Karpas-422 (cell line): ENCODE measurements around the gene IQGAP3. TPM values are rescaled to one million over a fixed set of nuclear protein-coding genes. Genes with fewer than 3 reads are reported as not detected.

Experiments
- DNase-seq: peaks from one replicate; pipeline ENCODE4 v3.0.0-alpha.2; 2015
- H2AFZ ChIP-seq: fragments of 200-600 bp; sonication (generic); 2 replicates; pipeline ENCODE4 v1.6.1; 2014; ENCODE audit warnings: antibody characterized with exemption, low read length, mixed read lengths
- H3K27ac ChIP-seq: fragments of 200-600 bp; sonication (generic); 2 replicates; pipeline ENCODE4 v1.5.1; 2014; ENCODE audit warnings: mild to moderate bottlenecking, low read length, moderate library complexity
- H3K27me3 ChIP-seq: fragments of 200-600 bp; sonication (generic); 2 replicates; pipeline ENCODE4 v1.6.1; 2014; ENCODE audit warnings: low read length, mixed read lengths
- H3K36me3 ChIP-seq: fragments of 200-600 bp; sonication (generic); 2 replicates; pipeline ENCODE4 v1.6.1; 2014; ENCODE audit warnings: low read length, mixed read lengths; ENCODE audit not compliant: insufficient read depth
- H3K4me1 ChIP-seq: fragments of 200-600 bp; sonication (generic); 2 replicates; pipeline ENCODE4 v1.6.1; 2014; ENCODE audit warnings: mild to moderate bottlenecking, low read length, mixed read lengths
- H3K4me2 ChIP-seq: fragments of 200-600 bp; sonication (generic); 2 replicates; pipeline ENCODE4 v1.6.1; 2014; ENCODE audit warnings: low read length, low read depth, mild to moderate bottlenecking; ENCODE audit not compliant: poor library complexity, severe bottlenecking
- H3K4me3 ChIP-seq: fragments of 200-600 bp; sonication (generic); 2 replicates; pipeline ENCODE4 v1.5.1; 2014; ENCODE audit warnings: mild to moderate bottlenecking, antibody characterized with exemption, low read length, mixed read lengths
- H3K79me2 ChIP-seq: fragments of 200-600 bp; sonication (generic); 2 replicates; pipeline ENCODE4 v1.6.1; 2014; ENCODE audit warnings: mild to moderate bottlenecking, low read length, mixed read lengths
- H3K9ac ChIP-seq: fragments of 200-600 bp; sonication (generic); 2 replicates; pipeline ENCODE4 v1.6.0; 2014; ENCODE audit warnings: low read length
- H3K9me2 ChIP-seq: fragments of 200-600 bp; sonication (generic), shearing (Covaris generic); replicated peaks from 2 replicates; pipeline ENCODE4 v1.6.0; 2014; ENCODE audit warnings: mild to moderate bottlenecking, low read length, moderate library complexity; ENCODE audit not compliant: insufficient read depth
- H3K9me3 ChIP-seq: fragments of 300-700, 200-600 bp; sonication (generic); 2 replicates; pipeline ENCODE4 v1.6.1; 2014; ENCODE audit warnings: low read length, mixed read lengths
- H4K20me1 ChIP-seq: fragments of 200-600 bp; sonication (generic); 2 replicates; pipeline ENCODE4 v1.6.1; 2014; ENCODE audit warnings: mild to moderate bottlenecking, antibody characterized with exemption, low read length, low read depth; ENCODE audit not compliant: insufficient read depth
- total RNA-seq: library from RNA; depleted of rRNA; stranded (reverse); fragments of >200 nt; shearing (Covaris generic); gene quantifications from 2 replicates; pipeline ENCODE4 v1.2.3, GENCODE V29; 2014; ENCODE audit warnings: low replicate concordance

The IQGAP3 gene
- total RNA-seq, 1 experiment from 2014 or later, result 0.75 TPM

DNA sequence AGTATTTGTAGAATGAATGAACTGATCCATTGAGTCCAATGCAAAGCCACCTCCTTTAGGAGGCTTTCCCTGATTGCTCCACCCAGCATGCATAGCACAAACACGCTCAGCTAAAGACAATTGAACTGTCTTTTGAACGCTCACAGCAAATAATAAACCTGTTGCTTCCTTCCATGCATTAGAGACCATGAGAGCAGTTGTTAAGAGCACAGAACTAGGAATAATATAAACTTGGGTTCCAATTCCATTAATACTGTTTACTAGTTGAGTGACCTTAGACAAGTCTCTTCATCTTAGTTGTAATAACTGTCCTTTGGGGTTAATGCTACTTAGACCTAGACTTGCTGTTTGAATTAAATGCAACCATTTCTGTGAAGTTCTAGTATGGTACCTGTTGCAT, 65.9 kb downstream of the IQGAP3 start:
- H3K4me1 ChIP-seq, result peaks cover 56% of the 10 kb centered on the region
- H3K4me3 ChIP-seq, result no peak overlapping the region
- no peak overlapping the region for H3K9ac ChIP-seq
- H3K27me3 ChIP-seq, result no peaks in the 10 kb centered on the region
- H3K4me2 ChIP-seq, result no peak overlapping the region
- no peaks in the 10 kb centered on the region for H3K9me3 ChIP-seq
- H3K79me2 ChIP-seq, result no peaks in the 10 kb centered on the region
- no peak overlapping the region for H2AFZ ChIP-seq
- no peaks in the 10 kb centered on the region for H3K36me3 ChIP-seq
- DNase-seq, result peak; percentile 40
- no peaks in the 10 kb centered on the region for H3K9me2 ChIP-seq
- H4K20me1 ChIP-seq, result no peaks in the 10 kb centered on the region
- no peak overlapping the region for H3K27ac ChIP-seq

DNA sequence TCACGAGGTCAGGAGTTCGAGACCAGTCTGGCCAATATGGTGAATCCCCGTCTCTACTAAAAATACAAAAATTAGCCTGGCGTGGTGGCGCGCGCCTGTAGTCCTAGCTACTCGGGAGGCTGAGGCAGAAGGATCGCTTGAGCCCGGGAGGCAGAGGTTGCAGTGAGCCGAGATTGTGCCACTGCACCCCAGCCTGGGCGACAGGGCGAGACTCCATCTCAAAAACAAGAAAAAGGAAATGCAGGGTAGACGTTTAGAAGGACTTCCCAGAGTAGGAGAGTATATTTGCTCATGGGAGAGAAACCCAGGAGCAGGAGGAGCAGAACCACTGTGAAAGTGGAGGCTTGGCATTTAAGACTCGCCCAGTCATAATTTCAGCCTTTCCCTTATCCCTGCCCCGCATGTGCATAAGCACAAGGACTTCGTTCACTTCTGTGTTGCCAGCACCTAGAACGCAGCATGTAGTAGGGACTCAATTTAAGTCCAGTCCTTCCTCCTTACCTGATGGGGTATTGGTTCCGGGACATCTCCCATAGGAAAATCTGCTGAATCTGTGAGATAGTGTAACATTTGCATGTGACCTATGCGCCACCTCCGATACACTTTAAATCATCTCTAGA, 66.6 kb downstream of the IQGAP3 start:
- H3K4me2 ChIP-seq, result peak overlapping the region; percentile 90
- no peaks in the 10 kb centered on the region for H4K20me1 ChIP-seq
- peaks cover 62% of the 10 kb centered on the region for H3K4me1 ChIP-seq
- H3K9ac ChIP-seq, result 0 out of 2 replicates have a peak overlapping the region, but pooled peaks have one; percentile 49
- H3K27me3 ChIP-seq, result no peaks in the 10 kb centered on the region
- no peak overlapping the region; the same call in 1 of the 2 replicates for H3K4me3 ChIP-seq
- H3K9me3 ChIP-seq, result no peaks in the 10 kb centered on the region
- H3K79me2 ChIP-seq, result no peaks in the 10 kb centered on the region
- H3K36me3 ChIP-seq, result no peaks in the 10 kb centered on the region
- no peak for DNase-seq
- H2AFZ ChIP-seq, result no peak overlapping the region
- H3K9me2 ChIP-seq, result no peaks in the 10 kb centered on the region
- H3K27ac ChIP-seq, result peak overlapping the region; percentile 99

- no peaks in the 10 kb centered on the region for H3K9me2 ChIP-seq
- H3K9ac ChIP-seq, result peak overlapping the region; percentile 85
- H3K4me1 ChIP-seq, result peaks cover 62% of the 10 kb centered on the region
- peak overlapping the region; percentile 99 for H3K27ac ChIP-seq
- H3K4me2 ChIP-seq, result peak overlapping the region; percentile 90
- H3K9me3 ChIP-seq, result no peaks in the 10 kb centered on the region
- no peak overlapping the region for H2AFZ ChIP-seq
- no peaks in the 10 kb centered on the region for H4K20me1 ChIP-seq
- no peaks in the 10 kb centered on the region for H3K36me3 ChIP-seq
- DNase-seq, result peak; percentile 99
- peaks cover 5% of the 10 kb centered on the region for H3K79me2 ChIP-seq
- peak overlapping the region; percentile 70 for H3K4me3 ChIP-seq
- no peaks in the 10 kb centered on the region for H3K27me3 ChIP-seq
Measured at GRCh38 chr1:156504821-156505678, 67.3 kb downstream of the IQGAP3 start.

GRCh38 chr1:156504438-156504813, 67.9 kb downstream of the IQGAP3 start:
- Histone ChIP-seq H3K79me2 (peaks cover 11% of the 10 kb centered on the region), H3K27me3 (no peaks in the 10 kb centered on the region), H4K20me1 (no peaks in the 10 kb centered on the region), H3K9me3 (no peaks in the 10 kb centered on the region), H3K9ac (peak overlapping the region; percentile 85), H3K4me3 (peak overlapping the region; percentile 70), H3K4me2 (peak overlapping the region; percentile 90), H3K36me3 (no peaks in the 10 kb centered on the region), H3K27ac (peak overlapping the region; percentile 99), H3K4me1 (peaks cover 62% of the 10 kb centered on the region), H2AFZ (no peak overlapping the region), H3K9me2 (no peaks in the 10 kb centered on the region)
- DNase-seq, result peak; percentile 79

GRCh38 chr1:156503698-156504437, 68.5 kb downstream of the IQGAP3 start:
- Histone ChIP-seq H3K9me3 (no peaks in the 10 kb centered on the region), H3K79me2 (peaks cover 17% of the 10 kb centered on the region), H3K4me2 (peak overlapping the region; percentile 90), H3K4me3 (peak overlapping the region; percentile 70), H3K4me1 (peaks cover 66% of the 10 kb centered on the region), H3K27me3 (no peaks in the 10 kb centered on the region), H3K36me3 (no peaks in the 10 kb centered on the region), H4K20me1 (peaks cover 4% of the 10 kb centered on the region; the same call in 1 of the 2 replicates), H3K27ac (peak overlapping the region; percentile 99), H3K9me2 (no peaks in the 10 kb centered on the region), H3K9ac (peak overlapping the region; percentile 85), H2AFZ (peak overlapping the region; percentile 58; the same call in 1 of the 2 replicates)
- peak; percentile 62 for DNase-seq

- Histone ChIP-seq H3K36me3 (no peaks in the 10 kb centered on the region), H3K4me2 (peak overlapping the region; percentile 90), H3K4me3 (no peak overlapping the region), H3K27ac (peak overlapping the region; percentile 99), H3K27me3 (no peaks in the 10 kb centered on the region), H3K9me2 (no peaks in the 10 kb centered on the region), H3K4me1 (peaks cover 69% of the 10 kb centered on the region), H3K9ac (peak overlapping the region; percentile 31; the same call in 1 of the 2 replicates), H4K20me1 (peaks cover 5% of the 10 kb centered on the region; the same call in 1 of the 2 replicates), H3K79me2 (peaks cover 24% of the 10 kb centered on the region), H3K9me3 (no peaks in the 10 kb centered on the region), H2AFZ (peak overlapping the region; percentile 32; the same call in 1 of the 2 replicates)
- DNase-seq, result peak; percentile 44
Measured at GRCh38 chr1:156502894-156503697, 69.3 kb downstream of the IQGAP3 start.

GRCh38 chr1:156502391-156502893, 69.9 kb downstream of the IQGAP3 start:
- peaks cover 8% of the 10 kb centered on the region; the same call in 1 of the 2 replicates for H4K20me1 ChIP-seq
- peaks cover 69% of the 10 kb centered on the region for H3K4me1 ChIP-seq
- no peaks in the 10 kb centered on the region for H3K27me3 ChIP-seq
- no peak overlapping the region for H3K9ac ChIP-seq
- peaks cover 31% of the 10 kb centered on the region for H3K79me2 ChIP-seq
- H3K27ac ChIP-seq, result peak overlapping the region; percentile 99
- DNase-seq, result peak; percentile 56
- H3K9me2 ChIP-seq, result no peaks in the 10 kb centered on the region
- H3K4me2 ChIP-seq, result no peak overlapping the region
- H3K36me3 ChIP-seq, result no peaks in the 10 kb centered on the region
- H3K9me3 ChIP-seq, result no peaks in the 10 kb centered on the region
- H2AFZ ChIP-seq, result no peak overlapping the region
- no peak overlapping the region for H3K4me3 ChIP-seq
